Ascending aorta (tissue), 2 donors: ENCODE data around the gene SAP130. TPM values are rescaled to one million over a fixed set of nuclear protein-coding genes. Genes with fewer than 3 reads are reported as not detected.

ENCODE experiments used
- DNase-seq, 2 donors: peaks; one replicate each; pipeline ENCODE4 v3.0.0-alpha.2; 2019; ENCODE audit warnings: low spot score in 2 of 2
- H3K27ac ChIP-seq, 2 donors: fragments of 200-600 bp; sonication (generic); one replicate each; pipeline ENCODE4 v1.5.1; 2016 to 2017; ENCODE audit warnings: mild to moderate bottlenecking in 1 of 2
- H3K27me3 ChIP-seq: fragments of 200-600 bp; sonication (generic); one replicate; pipeline ENCODE4 v1.5.1; 2017
- H3K36me3 ChIP-seq, 2 donors: fragments of 200-600 bp; sonication (generic); one replicate each; pipeline ENCODE4 v1.5.1; 2016
- H3K4me1 ChIP-seq, 2 donors: fragments of 200-600 bp; sonication (generic); one replicate each; pipeline ENCODE4 v1.5.1; 2016 to 2017; ENCODE audit warnings: mild to moderate bottlenecking in 1 of 2
- H3K4me3 ChIP-seq, 2 donors: fragments of 200-600 bp; sonication (generic); one replicate each; pipeline ENCODE4 v1.5.1; 2016 to 2017; ENCODE audit warnings: mild to moderate bottlenecking in 1 of 2
- H3K9me3 ChIP-seq, 2 donors: fragments of 200-600 bp; sonication (generic); one replicate each; pipeline ENCODE4 v1.5.1; 2016
- CTCF ChIP-seq, 3 experiments: fragments of 200-600 bp in 2 of 3; fragments of 450-650 bp in 1 of 3; sonication (generic) in 2 of 3; IDR thresholded peaks; one replicate each; pipeline ENCODE4 v1.5.1; 2016 to 2019; ENCODE audit warnings: antibody characterized with exemption in 3 of 3, mild to moderate bottlenecking in 1 of 3, moderate library complexity in 1 of 3
- intact Hi-C: fragments of 100-400 bp; cut with DNase I; formaldehyde crosslinking; loops from one replicate; pipeline ENCODE4 v1.15.1; 2023
- total RNA-seq: library from RNA; depleted of rRNA; stranded (reverse); fragments of >200 nt; gene quantifications from one replicate; pipeline ENCODE4 v1.1.0, GENCODE V29; 2016

The SAP130 gene
- 2.8 TPM for total RNA-seq

DNA sequence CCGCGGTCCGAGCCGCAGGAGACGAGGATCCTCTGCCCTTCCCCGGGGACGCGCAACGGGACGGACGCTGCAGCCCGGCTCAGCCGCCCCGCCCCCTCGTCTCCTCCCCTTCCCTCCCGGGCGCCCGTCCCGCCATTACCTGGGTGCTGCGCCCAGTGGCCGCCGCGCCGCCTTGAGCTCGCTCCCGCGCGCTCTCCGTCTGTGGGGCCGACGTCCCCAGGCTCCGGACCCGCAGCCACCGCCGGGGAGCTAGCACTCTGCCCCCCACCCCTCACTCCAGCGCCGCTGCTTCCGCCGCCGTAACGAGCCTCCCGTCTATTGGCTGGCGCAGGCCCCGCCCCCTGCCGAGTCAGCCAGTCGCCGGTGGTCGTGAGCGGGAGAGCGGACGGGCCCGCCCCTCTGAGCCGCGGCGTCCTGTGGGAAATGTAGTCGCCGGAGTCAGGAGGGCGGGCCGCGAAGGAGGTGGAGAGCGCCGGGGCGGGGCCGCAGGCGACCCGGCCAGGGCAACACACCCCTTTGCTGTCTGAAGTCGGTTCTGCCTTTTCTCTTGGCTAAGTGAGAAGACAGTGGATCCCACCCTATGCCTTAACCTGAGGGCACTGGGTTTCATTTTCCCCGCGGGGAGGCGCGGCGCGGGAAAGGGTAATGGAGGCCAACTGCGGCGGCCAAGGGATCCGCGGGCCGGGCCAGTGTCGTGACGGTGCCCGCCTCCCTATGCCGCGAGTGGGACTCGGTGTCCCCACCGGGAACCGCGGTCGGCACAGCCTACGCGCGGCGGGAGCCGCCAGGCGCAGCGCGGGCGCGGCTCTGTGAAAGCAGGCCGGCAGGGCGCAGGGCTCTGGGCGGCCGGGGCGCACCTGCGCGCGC is at the start of gene SAP130:
Gene SAP130, minus strand, starts transcription at position 259 of the 867 bp plus-strand sequence. CDS start 1,767 bp downstream, outside the sequence.
- DNase-seq: peak; percentile 95 to 99
- H3K36me3 ChIP-seq: no peaks in the 10 kb centered on the region
- H3K9me3 ChIP-seq: no peaks in the 10 kb centered on the region
- H3K4me1 ChIP-seq: peaks cover 0 to 12% of the 10 kb centered on the region in 2 donors
- H3K4me3 ChIP-seq: peak within 1 kb of the TSS; percentile 69 to 100
- no peak for TF ChIP-seq CTCF (IDR thresholded peaks at IDR 0.05)
- H3K27me3 ChIP-seq: no peaks in the 10 kb centered on the region
- peak within 1 kb of the TSS; percentile 94 to 99 for H3K27ac ChIP-seq
- intact Hi-C loops: loop anchor here (1.0 to 10.0 kb wide), 6 partner anchors 63 to 963 kb away; partner anchors contain the start of genes HS6ST1, POLR2D, UGGT1 and WDR33

GRCh38 chr2:128076461-128077106 is 48.7 kb upstream of the SAP130 start:
- DNase-seq: no peak
- Histone ChIP-seq H3K9me3 (no peaks in the 10 kb centered on the region), H3K27ac (no peak overlapping the region), H3K27me3 (no peaks in the 10 kb centered on the region), H3K4me3 (no peak overlapping the region), H3K36me3 (no peaks in the 10 kb centered on the region), H3K4me1 (no peaks in the 10 kb centered on the region)
- no peak for TF ChIP-seq CTCF (IDR thresholded peaks at IDR 0.05)
- intact Hi-C loops: no loop called here

DNA sequence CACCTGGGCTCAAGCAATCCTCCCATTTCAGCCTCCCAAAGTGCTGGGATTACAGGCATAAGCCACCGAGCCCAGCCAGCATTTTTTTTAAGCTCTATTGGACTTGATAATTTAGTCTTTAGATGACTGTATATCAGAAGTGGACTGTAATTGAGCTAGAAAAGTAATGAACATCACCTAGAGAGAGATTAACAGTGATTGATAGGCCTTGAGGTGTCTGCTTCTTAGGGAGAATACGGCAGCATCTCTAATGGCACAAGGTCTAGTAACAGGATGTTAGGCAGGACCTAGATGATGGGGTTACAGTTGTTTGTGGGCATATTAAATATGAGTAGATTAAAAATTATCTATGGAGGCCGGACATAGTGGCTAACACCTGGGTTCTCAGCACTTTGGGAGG is 45.4 kb upstream of the SAP130 start:
- intact Hi-C loops: no loop called here
- no peak for TF ChIP-seq CTCF (IDR thresholded peaks at IDR 0.05)
- Histone ChIP-seq H3K27ac (no peak overlapping the region), H3K9me3 (no peaks in the 10 kb centered on the region), H3K4me3 (no peak overlapping the region), H3K36me3 (no peaks in the 10 kb centered on the region), H3K4me1 (no peaks in the 10 kb centered on the region), H3K27me3 (no peaks in the 10 kb centered on the region)
- no peak for DNase-seq

- Histone ChIP-seq H3K4me3 (no peak overlapping the region), H3K9me3 (no peaks in the 10 kb centered on the region), H3K36me3 (no peaks in the 10 kb centered on the region), H3K4me1 (no peaks in the 10 kb centered on the region), H3K27ac (no peak overlapping the region), H3K27me3 (no peaks in the 10 kb centered on the region)
- TF ChIP-seq CTCF (IDR thresholded peaks at IDR 0.05): no peak
- no peak for DNase-seq
- intact Hi-C loops: no loop called here
Observed at GRCh38 chr2:128069769-128070168, 41.9 kb upstream of the SAP130 start.

DNA sequence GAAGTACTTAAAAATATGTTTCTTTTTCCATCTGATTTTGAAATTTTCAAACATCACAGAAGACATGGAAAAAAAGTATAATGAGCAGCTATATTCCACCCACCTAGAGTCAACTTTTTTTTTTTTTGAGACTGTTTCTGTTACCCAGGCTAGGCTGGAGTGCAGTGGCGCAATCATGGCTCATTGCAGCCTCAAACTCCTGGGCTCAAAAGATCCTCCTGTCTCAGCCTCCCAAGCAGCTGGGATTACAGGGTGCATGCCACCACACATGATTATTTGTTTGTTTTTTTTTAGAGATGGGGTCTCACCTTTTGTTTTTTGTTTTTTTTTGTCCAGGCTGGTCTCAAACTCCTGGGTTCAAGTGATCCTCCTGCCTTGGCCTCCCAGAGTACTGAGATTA is 36.5 kb upstream of the SAP130 start:
- no peak overlapping the region for H3K4me3 ChIP-seq
- DNase-seq: no peak
- H3K9me3 ChIP-seq: no peaks in the 10 kb centered on the region
- no peak for TF ChIP-seq CTCF (IDR thresholded peaks at IDR 0.05)
- no peaks in the 10 kb centered on the region for H3K27me3 ChIP-seq
- no peaks in the 10 kb centered on the region for H3K4me1 ChIP-seq
- H3K27ac ChIP-seq: no peak overlapping the region
- H3K36me3 ChIP-seq: no peaks in the 10 kb centered on the region
- intact Hi-C loops: no loop called here
